IMR-90 (cell line): ENCODE results near the gene NAPA.

ENCODE experiments used
- MAFK ChIP-seq: IDR thresholded peaks from 2 replicates; pipeline ENCODE4 v1.6.1; 2012; ENCODE audit warnings: low read depth, low read length, improper control_type of control experiment
- POLR2A ChIP-seq: IDR thresholded peaks from 2 replicates; pipeline ENCODE4 v1.6.1; 2012; ENCODE audit warnings: mild to moderate bottlenecking, low read depth, low read length

- TF ChIP-seq POLR2A (no peak), MAFK (no peak)
Measured at GRCh38 chr19:47512948-47513319, 1.9 kb downstream of the NAPA start.
